Panc1 (cell line): ENCODE measurements around the gene IL1RAPL1.

Experiments used
- CTCF ChIP-seq: fragments of 450-650 bp; IDR thresholded peaks from 2 replicates; pipeline ENCODE4 v1.5.1; 2017; ENCODE audit warnings: mild to moderate bottlenecking
- POLR2AphosphoS5 ChIP-seq: IDR thresholded peaks from 2 replicates; pipeline ENCODE4 v1.6.1; 2012; ENCODE audit warnings: mild to moderate bottlenecking, low read depth, low read length, moderate library complexity
- REST ChIP-seq, 2 experiments: IDR thresholded peaks; 2 replicates each; pipeline ENCODE4 v1.6.1; 2011 to 2012; ENCODE audit warnings: low read depth in 2 of 2, control low read depth in 1 of 2, low read length in 1 of 2, mild to moderate bottlenecking in 1 of 2, moderate library complexity in 1 of 2; ENCODE audit not compliant: insufficient read depth in 1 of 2
- TCF7L2 ChIP-seq: IDR thresholded peaks from 2 replicates; pipeline ENCODE4 v1.6.1; 2011; ENCODE audit warnings: mild to moderate bottlenecking, low read depth, low read length, inconsistent platforms

GRCh38 chrX:29662759-29663503 lies 1075.7 kb downstream of the IL1RAPL1 start:
- TF ChIP-seq CTCF (no peak), TCF7L2 (peak; percentile 63), POLR2AphosphoS5 (no peak; the same call in 1 of the 2 replicates), REST (IDR thresholded peaks at IDR 0.05; ENCODE audit: insufficient read depth in 1 of 2, low read depth in 2 of 2, low read length in 1 of 2) (no peak)
